ENCODE results near the gene FBLN1.

DNA sequence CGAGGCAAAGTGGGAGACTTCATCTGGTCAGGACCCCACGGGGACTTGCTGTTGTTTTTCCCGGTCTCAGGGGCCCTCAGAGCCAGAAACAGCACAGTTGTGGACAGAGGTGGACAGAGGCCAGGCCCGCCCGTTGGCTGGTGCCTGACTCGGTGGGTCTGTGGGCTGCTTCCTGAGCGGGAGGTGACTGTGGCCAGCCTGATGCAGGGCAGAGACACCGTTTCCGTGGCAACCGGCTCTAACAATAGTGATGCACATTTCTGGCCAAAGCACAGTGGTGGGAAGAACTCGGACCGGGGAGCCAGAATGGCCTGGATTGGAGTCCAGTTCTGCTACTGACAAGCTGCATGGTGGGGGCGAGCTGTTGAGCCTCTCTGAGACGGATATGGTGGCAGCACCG, 110.3 kb downstream of the FBLN1 start:
- TF ChIP-seq GATA2 (IDR thresholded peaks at IDR 0.05; ENCODE audit: low read depth, low read length) (no peak), GATA3 (IDR thresholded peaks at IDR 0.05; ENCODE audit: low read depth, low read length) (no peak)

All from SH-SY5Y (cell line).